ENCODE data around the gene KBTBD6.
"Not testable (repeated sequence)": the region's sequence is repeated elsewhere in the genome, so short reads cannot be mapped to it uniquely, and the experiment has no call there.

KBTBD6 gene

DNA sequence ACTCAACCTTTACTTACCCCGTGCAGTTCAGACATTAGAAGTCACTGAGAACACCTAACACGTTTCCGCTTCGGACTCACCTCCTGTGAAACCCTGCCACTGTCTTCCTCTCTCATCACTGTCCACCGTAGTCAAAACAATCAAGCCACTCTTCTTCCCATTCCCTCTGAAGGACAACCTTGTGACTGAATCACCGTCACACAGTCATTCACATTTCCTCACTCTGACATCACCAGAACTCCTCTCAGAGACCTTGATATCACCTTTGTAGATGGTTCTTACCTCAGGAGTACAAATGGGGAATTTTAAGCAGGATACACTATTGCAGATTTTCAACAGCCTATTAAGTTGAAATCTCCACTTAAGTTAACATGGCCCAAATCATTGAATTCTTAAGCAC, 1.3 kb upstream of the KBTBD6 start:
- DNase-seq = no peak

- DNase-seq = not testable (repeated sequence)
Measured at GRCh38 chr13:41131660-41132511, 716 bp downstream of the KBTBD6 start.

DNA sequence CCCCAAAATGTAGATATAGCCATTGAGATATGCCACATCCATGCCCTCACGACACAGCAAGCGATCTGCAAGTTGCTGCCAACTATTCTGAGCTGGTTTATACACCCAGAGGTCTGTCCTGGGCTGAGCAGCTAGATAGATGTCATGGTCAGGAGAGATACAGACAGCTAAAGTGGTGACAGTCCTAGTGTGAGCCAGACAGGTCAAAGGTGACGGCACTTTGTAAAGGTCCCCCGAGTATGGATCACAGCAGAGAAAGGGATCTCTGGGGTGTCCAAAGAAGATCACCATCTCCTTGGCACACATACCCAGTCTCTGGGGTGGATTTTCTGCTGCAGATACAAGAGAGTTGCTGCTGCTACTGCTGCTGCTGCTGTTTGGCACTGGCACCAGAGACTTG, 1.4 kb downstream of the KBTBD6 start:
- DNase-seq = not testable (repeated sequence)

GRCh38 chr13:41130356-41130755, 2.2 kb downstream of the KBTBD6 start:
- DNase-seq = no peak

GRCh38 chr13:41127701-41128100, 4.9 kb downstream of the KBTBD6 start:
- no peak for DNase-seq

DNA sequence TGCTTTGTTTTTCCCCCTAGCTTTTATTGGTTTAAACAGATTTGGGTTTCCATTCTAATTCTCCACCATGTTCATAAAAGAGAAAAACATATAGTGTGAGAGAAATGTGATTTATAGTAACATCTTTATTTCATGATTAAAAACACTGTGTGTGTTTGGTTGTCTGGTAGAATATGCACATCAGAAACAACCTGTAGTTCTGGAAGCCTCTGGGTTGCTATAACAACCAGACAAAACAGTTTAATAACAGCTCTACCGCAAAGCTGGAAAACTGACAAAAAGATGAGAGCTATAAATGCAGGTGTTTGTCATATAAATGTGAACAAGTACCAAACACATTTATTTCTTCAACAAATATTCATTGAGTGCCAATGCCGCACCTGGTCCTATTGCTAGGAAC, 9.8 kb downstream of the KBTBD6 start:
- DNase-seq = no peak

- no peak for DNase-seq
Measured at GRCh38 chr13:41117869-41118268, 14.7 kb downstream of the KBTBD6 start.

DNA sequence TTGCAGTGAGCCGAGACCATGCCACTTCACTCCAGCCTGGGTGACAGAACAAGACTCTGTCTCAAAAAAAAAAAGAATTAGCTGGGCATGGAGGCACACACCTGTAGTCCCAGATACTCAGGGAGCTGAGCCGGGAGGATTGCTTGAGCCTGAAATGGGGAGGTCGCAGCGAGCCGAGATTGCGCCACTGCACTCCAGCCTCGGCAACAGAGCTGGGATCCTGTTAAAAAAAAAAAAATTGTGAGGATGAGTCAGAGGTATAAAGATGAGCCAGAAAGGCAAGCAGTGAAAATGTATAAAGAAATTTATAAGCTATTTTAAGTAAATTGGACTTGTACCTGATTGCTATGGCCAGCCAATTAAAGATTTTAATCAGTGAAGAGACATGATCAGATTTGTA, 21.1 kb downstream of the KBTBD6 start:
- no peak for DNase-seq

GRCh38 chr13:41107584-41108014, 25.0 kb downstream of the KBTBD6 start:
- no peak for DNase-seq

GRCh38 chr13:41107104-41107571, 25.5 kb downstream of the KBTBD6 start:
- no peak for DNase-seq

- DNase-seq = no peak
Measured at GRCh38 chr13:41099986-41100385, 32.6 kb downstream of the KBTBD6 start.

GRCh38 chr13:41098761-41099160, 33.8 kb downstream of the KBTBD6 start:
- no peak for DNase-seq

GRCh38 chr13:41095681-41096080, 36.9 kb downstream of the KBTBD6 start:
- not testable (repeated sequence) for DNase-seq

- no peak for DNase-seq
Measured at GRCh38 chr13:41085961-41086585, 46.5 kb downstream of the KBTBD6 start.

DNA sequence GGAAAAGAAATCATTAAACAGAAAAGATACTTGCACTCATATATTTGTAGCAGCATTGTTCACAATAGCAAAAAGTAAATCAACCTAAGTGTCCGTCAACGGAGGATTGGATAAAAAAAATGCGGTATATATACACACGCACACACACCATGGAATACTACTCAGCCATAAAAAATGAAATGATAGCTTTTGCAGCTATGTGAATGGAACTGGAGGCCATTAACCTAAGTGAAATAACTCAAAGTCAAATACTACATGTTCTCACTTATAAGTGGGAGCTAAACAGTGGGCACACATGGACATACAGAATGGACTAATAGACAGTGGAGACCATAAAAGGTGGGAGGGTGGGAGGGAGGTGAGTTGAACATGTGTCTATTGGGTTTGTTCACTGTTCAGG, 52.9 kb downstream of the KBTBD6 start:
- no peak for DNase-seq

Measured in KG1 (cell line).